ENCODE measurements around the gene SLC25A26. TPM values are rescaled to one million over a fixed set of nuclear protein-coding genes. Genes with fewer than 3 reads are reported as not detected.
"Not testable (repeated sequence)": the region's sequence is repeated elsewhere in the genome, so short reads cannot be mapped to it uniquely, and the experiment has no call there.

SLC25A26 gene
- polyA plus RNA-seq, 1 experiment: 16.4 TPM

DNA sequence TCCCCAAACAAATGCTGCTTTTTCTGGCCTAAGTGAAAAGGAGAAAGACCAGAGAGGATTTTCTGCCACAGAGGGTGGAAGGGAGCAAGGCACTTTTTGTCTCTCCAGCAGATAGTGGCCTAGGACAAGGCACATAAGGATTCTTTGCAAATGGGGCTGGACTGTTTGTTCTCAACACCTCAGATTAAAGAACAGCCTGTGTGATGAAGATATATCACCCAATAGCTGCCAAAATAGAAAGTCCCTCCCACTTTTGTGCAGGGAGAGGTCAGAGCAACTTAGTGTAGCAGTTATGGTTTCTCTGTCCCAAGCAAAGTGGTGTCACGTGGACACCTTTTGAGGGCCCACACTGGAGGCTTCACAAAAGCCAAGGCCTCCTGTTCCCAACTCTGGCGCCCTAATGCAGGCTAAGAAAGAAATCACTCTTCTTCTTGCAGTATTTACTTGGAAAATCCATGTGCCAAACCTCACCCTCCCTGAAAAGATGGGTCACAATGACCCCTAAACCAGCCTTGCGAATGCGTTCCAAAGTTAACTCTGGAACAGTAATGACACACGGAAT, 195.1 kb downstream of the SLC25A26 start:
- Histone ChIP-seq H3K27ac (ENCODE audit: low read depth, low read length) (no peak overlapping the region), H3K27me3 (ENCODE audit: control insufficient read depth, insufficient read depth, low read length) (no peaks in the 10 kb centered on the region), H3K9me3 (ENCODE audit: control insufficient read depth, insufficient read depth, low read length) (no peaks in the 10 kb centered on the region), H3K4me3 (ENCODE audit: low read depth, low read length) (no peak overlapping the region)
- POLR2A ChIA-PET: no interaction called here
- no peak for DNase-seq (ENCODE audit: low read depth, low spot score)
- TF ChIP-seq, protein P1, sequence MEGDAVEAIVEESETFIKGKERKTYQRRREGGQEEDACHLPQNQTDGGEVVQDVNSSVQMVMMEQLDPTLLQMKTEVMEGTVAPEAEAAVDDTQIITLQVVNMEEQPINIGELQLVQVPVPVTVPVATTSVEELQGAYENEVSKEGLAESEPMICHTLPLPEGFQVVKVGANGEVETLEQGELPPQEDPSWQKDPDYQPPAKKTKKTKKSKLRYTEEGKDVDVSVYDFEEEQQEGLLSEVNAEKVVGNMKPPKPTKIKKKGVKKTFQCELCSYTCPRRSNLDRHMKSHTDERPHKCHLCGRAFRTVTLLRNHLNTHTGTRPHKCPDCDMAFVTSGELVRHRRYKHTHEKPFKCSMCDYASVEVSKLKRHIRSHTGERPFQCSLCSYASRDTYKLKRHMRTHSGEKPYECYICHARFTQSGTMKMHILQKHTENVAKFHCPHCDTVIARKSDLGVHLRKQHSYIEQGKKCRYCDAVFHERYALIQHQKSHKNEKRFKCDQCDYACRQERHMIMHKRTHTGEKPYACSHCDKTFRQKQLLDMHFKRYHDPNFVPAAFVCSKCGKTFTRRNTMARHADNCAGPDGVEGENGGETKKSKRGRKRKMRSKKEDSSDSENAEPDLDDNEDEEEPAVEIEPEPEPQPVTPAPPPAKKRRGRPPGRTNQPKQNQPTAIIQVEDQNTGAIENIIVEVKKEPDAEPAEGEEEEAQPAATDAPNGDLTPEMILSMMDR (IDR thresholded peaks at IDR 0.05; ENCODE audit: low read depth, low read length): no peak
- CTCF ChIA-PET: interaction anchor here (1.0 kb wide), 1 partner anchor 11 kb away, joined by 3 read pairs; no protein-coding TSS in a partner anchor

DNA sequence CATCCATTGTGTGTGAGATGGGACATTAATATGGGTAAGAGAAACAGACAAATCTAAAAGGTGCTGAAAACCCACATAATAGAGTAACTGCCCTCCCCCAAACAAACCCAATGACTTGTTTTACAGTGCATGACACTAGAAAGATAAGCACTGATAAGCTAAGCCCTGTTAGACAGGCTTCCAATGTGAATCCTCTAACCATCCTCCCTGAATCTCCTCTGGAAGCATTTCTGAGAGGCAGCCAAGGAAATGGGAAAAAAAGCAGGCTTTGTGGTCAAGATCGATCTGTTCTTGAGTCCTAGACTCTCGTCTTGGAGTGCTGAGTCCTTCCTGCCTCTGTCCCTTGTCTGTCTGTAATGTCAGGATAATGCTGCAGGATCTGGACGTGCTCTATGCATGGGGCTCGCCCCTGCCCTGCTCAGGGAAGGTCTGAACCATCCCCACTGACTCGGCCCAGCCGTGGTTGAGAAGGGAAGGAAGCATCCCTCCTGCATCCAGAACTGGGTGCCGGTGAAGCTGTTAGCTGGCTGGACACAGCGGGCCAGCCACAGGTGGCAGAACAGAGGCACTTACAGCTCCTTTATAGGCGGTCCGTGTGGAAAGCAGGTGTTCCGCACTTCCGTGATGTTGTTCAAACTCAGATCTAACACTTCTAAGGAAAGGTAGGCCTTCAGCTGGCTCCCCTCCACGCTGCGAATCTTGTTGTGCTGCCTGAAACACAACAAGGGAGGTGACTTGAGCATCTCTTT, 195.9 kb downstream of the SLC25A26 start:
- Histone ChIP-seq H3K27me3 (ENCODE audit: control insufficient read depth, insufficient read depth, low read length) (no peaks in the 10 kb centered on the region), H3K4me3 (ENCODE audit: low read depth, low read length) (no peak overlapping the region), H3K27ac (ENCODE audit: low read depth, low read length) (no peak overlapping the region), H3K9me3 (ENCODE audit: control insufficient read depth, insufficient read depth, low read length) (peaks cover 6% of the 10 kb centered on the region)
- DNase-seq (ENCODE audit: low read depth, low spot score): no peak
- ChIA-PET POLR2A (no interaction called here), CTCF (interaction anchor here (1.0 to 3.8 kb wide), 2 partner anchors 9 to 12 kb away, joined by 3 to 26 read pairs; no protein-coding TSS in a partner anchor)
- TF ChIP-seq, protein P1 (IDR thresholded peaks at IDR 0.05; ENCODE audit: low read depth, low read length): no peak

DNA sequence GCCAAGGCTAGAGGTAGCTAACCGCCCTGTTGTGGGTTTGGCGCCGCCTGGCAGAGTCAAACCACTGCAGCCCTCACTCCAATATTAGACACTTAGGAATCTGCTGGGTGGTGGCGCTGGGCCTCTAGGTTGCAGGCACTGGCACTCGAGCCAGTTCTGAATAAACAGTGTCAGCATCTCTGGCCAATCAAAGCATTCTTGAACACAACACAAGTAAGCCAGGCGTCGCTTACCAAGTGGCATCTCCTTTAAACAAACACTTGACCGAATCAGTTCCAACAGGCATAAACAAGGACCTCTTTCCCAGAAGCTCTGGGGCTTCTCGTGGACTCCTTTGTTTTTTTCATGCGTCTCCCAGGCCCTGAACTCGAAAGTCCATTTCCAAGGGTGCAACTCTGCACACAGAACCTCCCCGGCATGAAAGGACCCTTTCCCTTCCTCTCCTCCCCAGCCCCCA, 197.7 kb downstream of the SLC25A26 start:
- H3K27ac ChIP-seq (ENCODE audit: low read depth, low read length): no peak overlapping the region
- H3K9me3 ChIP-seq (ENCODE audit: control insufficient read depth, insufficient read depth, low read length): peaks cover 9% of the 10 kb centered on the region
- ChIA-PET POLR2A (interaction anchor here (0.6 kb wide), 1 partner anchor 174 kb away, joined by 3 read pairs; no protein-coding TSS in a partner anchor), CTCF (interaction anchor here (0.9 to 3.8 kb wide), 2 partner anchors 10 to 11 kb away, joined by 4 to 26 read pairs; no protein-coding TSS in a partner anchor)
- H3K27me3 ChIP-seq (ENCODE audit: control insufficient read depth, insufficient read depth, low read length): no peaks in the 10 kb centered on the region
- H3K4me3 ChIP-seq (ENCODE audit: low read depth, low read length): no peak overlapping the region
- TF ChIP-seq, protein P1 (IDR thresholded peaks at IDR 0.05; ENCODE audit: low read depth, low read length): no peak
- no peak for DNase-seq (ENCODE audit: low read depth, low spot score)

DNA sequence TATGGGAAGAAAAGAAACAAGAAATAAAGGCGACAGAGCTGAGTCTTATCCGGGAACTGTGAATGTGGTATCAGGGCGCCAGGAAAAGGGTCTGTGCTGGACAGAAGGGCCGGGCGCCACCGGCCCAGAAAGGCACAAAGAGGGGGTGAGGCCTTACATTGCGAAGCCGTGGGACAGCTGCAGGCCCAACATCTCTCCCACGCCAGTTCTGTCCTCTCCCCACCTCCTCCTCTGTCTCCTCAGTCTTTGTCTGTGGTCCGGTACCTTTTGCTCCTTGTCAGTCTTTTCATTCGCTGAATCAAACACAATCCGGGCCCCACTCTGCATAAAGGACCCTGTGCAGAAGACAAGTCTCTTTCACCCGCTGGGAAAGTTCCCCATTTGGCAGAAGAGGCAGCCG, 198.2 kb downstream of the SLC25A26 start:
- no peaks in the 10 kb centered on the region for H3K27me3 ChIP-seq (ENCODE audit: control insufficient read depth, insufficient read depth, low read length)
- no peak for DNase-seq (ENCODE audit: low read depth, low spot score)
- peaks cover 9% of the 10 kb centered on the region for H3K9me3 ChIP-seq (ENCODE audit: control insufficient read depth, insufficient read depth, low read length)
- no peak overlapping the region for H3K27ac ChIP-seq (ENCODE audit: low read depth, low read length)
- ChIA-PET POLR2A (no interaction called here), CTCF (interaction anchor here (0.9 to 3.8 kb wide), 3 partner anchors 9 to 404 kb away, joined by 3 to 26 read pairs (median 4); no protein-coding TSS in a partner anchor)
- TF ChIP-seq, protein P1 (IDR thresholded peaks at IDR 0.05; ENCODE audit: low read depth, low read length): no peak
- no peak overlapping the region for H3K4me3 ChIP-seq (ENCODE audit: low read depth, low read length)

DNA sequence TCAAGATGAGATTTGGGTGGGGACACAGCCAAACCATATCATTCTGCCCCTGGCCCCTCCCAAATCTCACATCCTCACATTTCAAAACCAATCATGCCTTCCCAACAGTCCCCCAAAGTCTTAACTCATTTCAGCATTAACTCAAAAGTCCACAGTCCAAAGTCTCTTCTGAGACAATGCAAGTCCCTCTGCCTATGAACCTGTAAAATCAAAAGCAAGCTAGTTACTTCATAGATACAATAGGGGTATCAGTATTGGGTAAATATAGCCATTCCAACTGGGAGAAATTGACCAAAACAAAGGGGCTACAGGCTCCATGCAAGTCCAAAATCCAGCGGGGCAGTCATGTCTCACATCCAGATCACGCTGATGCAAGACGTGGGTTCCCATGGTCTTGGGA, 200.3 kb downstream of the SLC25A26 start:
- POLR2A ChIA-PET; H3K27ac ChIP-seq (ENCODE audit: low read depth, low read length); H3K27me3 ChIP-seq (ENCODE audit: control insufficient read depth, insufficient read depth, low read length); H3K9me3 ChIP-seq (ENCODE audit: control insufficient read depth, insufficient read depth, low read length); DNase-seq (ENCODE audit: low read depth, low spot score); H3K4me3 ChIP-seq (ENCODE audit: low read depth, low read length); CTCF ChIA-PET: not testable (repeated sequence)

DNA sequence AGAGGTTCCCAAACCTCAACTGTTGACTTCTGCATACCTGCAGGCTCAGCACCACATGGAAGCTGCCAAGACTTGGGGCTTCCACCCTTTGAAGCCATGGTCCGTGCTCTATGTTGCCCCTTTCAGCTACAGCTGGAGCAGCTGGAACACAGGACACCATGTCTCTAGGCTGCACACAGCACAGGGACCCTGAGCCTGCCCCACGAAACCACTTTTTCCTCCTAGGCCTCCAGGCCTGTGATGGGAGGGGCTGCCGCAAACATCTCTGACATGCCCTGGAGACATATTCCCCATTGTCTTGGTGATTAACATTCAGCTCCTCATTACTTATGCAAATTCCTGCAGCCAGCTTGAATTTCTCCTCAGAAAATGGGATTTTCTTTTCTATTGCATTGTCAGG, 201.1 kb downstream of the SLC25A26 start:
- POLR2A ChIA-PET; CTCF ChIA-PET; H3K9me3 ChIP-seq (ENCODE audit: control insufficient read depth, insufficient read depth, low read length); DNase-seq (ENCODE audit: low read depth, low spot score); H3K27me3 ChIP-seq (ENCODE audit: control insufficient read depth, insufficient read depth, low read length); H3K4me3 ChIP-seq (ENCODE audit: low read depth, low read length); H3K27ac ChIP-seq (ENCODE audit: low read depth, low read length): not testable (repeated sequence)
